ENCODE results near the gene KCNH1. TPM values are rescaled to one million over a fixed set of nuclear protein-coding genes. Genes with fewer than 3 reads are reported as not detected.

KCNH1 gene, protein sequence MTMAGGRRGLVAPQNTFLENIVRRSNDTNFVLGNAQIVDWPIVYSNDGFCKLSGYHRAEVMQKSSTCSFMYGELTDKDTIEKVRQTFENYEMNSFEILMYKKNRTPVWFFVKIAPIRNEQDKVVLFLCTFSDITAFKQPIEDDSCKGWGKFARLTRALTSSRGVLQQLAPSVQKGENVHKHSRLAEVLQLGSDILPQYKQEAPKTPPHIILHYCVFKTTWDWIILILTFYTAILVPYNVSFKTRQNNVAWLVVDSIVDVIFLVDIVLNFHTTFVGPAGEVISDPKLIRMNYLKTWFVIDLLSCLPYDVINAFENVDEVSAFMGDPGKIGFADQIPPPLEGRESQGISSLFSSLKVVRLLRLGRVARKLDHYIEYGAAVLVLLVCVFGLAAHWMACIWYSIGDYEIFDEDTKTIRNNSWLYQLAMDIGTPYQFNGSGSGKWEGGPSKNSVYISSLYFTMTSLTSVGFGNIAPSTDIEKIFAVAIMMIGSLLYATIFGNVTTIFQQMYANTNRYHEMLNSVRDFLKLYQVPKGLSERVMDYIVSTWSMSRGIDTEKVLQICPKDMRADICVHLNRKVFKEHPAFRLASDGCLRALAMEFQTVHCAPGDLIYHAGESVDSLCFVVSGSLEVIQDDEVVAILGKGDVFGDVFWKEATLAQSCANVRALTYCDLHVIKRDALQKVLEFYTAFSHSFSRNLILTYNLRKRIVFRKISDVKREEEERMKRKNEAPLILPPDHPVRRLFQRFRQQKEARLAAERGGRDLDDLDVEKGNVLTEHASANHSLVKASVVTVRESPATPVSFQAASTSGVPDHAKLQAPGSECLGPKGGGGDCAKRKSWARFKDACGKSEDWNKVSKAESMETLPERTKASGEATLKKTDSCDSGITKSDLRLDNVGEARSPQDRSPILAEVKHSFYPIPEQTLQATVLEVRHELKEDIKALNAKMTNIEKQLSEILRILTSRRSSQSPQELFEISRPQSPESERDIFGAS
- not detected in 2 replicates for total RNA-seq (2014; rRNA removed; shearing (Covaris generic))

DNA sequence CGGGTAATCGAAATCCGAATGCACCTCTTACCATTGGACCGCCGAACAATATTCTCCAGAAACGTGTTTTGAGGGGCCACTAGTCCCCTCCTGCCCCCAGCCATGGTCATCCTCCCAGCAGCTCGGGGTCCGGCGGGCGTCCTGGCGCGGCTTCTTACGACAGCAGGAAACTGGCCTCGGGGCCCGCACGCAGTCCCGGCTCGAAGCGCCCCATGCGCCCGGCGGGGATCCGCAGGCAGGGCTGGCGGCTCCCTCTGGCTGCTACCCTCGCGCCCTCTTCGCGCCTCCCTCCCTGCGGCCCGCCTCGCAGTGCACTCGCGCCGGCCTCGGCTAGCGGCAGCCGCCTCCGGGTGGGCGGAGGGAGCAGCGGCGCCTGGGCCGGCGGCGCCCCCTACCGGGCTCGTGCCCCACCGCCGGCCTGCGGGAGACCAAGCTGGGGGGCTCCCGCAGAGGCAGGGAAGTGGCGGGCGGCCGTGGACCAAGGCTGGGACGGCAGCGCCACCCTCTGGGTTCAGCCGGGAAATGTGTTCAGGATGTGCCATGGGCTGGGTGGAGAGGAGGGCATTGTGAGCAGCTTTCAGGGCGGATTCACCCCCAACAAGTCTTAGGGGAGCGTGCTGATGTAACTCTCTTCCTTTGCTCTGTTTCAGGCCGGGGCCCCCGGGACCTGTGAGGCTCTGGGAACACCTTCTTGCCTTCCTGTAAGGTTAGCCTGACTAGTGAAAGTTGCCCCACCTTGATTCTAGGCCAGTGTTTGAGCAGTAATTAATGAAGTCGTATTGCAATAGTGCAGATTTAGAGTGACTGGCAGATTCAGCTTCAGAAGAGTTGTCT lies at the start of gene KCNH1:
Gene KCNH1 (minus strand): TSS at position 313 of the 834 bp plus-strand sequence. CDS start 203 bp downstream, at position 110.
- DNase-seq (ENCODE audit: low spot score): no peak

DNA sequence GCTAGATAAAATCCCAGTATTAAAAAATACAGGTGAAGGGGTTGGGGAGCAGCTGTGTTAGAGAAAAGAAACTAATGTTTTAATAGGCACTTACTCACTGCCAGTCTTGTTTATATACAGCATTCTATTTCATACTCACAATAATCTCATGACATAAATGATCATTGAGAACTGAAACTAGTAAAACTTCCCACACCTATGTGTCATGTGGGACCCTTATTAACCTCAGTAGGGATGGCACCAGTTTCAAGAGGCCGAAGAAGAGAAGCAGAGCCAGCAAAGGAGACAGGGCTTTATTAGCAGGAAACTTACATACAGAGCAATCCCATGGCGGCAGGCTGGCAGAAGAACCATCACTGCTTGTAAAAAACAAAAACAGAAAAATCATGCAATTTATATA lies 48.8 kb upstream of the KCNH1 start:
- no peak for DNase-seq (ENCODE audit: low spot score)

- no peak for DNase-seq (ENCODE audit: low spot score)
Observed at GRCh38 chr1:211174375-211174774, 40.4 kb upstream of the KCNH1 start.

DNA sequence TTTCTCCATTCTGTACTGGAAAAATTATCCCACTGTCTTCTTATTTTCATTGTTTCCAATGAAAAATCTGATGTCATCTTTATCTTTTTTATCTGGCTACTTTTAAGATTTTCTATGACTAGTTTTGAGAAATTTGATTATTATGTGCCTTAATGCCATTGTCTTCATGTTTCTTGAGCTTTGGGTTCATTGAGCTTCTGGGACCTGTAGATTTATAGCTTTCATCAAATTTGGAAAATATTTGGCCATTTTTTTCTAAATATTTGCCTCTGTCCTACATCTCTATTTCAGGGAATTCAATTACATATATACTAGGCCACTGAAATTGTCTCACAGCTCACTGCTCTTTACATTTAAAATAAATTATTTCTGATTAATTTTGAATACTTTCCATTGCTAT lies 38.7 kb upstream of the KCNH1 start:
- no peak for DNase-seq (ENCODE audit: low spot score)

- DNase-seq (ENCODE audit: low spot score): no peak
Observed at GRCh38 chr1:211169353-211169752, 35.4 kb upstream of the KCNH1 start.

DNA sequence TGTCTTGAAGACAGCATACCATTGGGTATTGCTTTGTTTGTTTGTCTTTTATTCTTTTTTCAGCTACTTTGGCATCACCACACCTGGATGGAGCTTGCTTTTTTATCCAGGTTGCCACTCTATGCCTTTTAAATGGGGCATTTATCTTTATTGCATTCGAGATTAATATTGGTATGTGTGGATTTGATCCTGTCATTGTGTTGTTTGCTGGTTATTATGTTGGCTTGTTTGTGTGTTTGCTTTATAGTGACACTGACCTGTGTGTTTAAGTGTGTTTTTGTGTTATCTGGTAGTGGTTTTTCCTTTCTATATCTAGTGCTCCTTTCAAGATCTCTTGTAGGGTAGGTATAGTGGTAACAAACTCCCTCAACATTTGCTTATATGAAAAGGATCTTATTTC lies 24.9 kb upstream of the KCNH1 start:
- DNase-seq (ENCODE audit: low spot score): no peak

- DNase-seq (ENCODE audit: low spot score): no peak
Observed at GRCh38 chr1:211155040-211155439, 21.1 kb upstream of the KCNH1 start.

GRCh38 chr1:211153932-211154331 lies 20.0 kb upstream of the KCNH1 start:
- no peak for DNase-seq (ENCODE audit: low spot score)

GRCh38 chr1:211148366-211148765 lies 14.4 kb upstream of the KCNH1 start:
- no peak for DNase-seq (ENCODE audit: low spot score)

GRCh38 chr1:211145944-211146343 lies 12.0 kb upstream of the KCNH1 start:
- peak; percentile 34 for DNase-seq (ENCODE audit: low spot score)

DNA sequence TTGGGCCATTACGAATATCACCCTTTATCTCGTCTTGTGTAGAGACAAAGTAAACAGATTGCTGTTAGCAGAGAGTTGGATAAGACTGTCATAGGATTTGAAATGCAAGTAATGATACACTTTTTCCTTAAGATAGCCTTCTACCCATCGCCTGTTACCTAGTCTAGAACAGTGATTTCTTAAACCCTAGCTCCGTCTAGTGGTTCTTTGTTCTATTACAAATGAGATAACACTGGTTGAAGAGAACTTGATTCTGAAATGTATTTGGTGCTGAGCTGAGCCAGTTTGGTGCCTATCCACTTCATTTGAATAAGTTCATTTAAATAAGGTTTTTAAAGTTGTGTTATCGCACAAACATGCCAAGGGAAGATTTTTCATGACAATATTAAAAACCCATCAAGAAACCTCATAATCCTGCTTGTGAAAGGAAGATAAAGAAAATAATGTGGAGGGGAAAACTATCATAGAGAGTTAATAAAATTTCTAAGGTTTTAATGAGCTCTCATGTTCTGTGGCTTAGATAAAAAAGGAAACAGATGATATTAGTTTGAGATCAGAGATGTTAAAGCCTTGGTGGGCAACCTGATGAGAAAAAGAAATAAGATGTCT lies 1.5 kb upstream of the KCNH1 start:
- peak; percentile 72 for DNase-seq (ENCODE audit: low spot score)

DNA sequence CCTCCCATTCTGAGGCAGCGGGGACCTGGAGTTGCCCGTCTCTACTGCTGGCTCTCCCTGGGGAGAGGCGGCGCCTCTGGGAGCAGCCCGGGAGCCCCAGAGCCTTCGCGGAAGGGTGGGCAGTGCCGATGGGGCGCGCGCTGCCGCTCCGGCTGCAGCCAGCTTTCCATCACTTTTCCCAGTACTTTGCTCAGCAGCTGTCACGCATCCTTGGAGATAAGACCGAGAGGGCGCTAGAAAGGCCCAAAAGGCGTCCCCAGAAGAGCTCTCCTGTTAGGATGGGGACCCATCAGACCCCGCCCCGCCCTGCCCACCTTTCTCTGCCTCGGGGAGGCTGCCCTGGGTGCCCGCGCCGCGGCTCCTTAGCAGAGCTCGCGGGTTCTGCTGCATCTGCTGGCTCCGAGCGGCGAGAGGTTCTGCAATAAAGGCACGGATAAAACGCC lies 534 bp downstream of the KCNH1 start:
- no peak for DNase-seq (ENCODE audit: low spot score)

DNA sequence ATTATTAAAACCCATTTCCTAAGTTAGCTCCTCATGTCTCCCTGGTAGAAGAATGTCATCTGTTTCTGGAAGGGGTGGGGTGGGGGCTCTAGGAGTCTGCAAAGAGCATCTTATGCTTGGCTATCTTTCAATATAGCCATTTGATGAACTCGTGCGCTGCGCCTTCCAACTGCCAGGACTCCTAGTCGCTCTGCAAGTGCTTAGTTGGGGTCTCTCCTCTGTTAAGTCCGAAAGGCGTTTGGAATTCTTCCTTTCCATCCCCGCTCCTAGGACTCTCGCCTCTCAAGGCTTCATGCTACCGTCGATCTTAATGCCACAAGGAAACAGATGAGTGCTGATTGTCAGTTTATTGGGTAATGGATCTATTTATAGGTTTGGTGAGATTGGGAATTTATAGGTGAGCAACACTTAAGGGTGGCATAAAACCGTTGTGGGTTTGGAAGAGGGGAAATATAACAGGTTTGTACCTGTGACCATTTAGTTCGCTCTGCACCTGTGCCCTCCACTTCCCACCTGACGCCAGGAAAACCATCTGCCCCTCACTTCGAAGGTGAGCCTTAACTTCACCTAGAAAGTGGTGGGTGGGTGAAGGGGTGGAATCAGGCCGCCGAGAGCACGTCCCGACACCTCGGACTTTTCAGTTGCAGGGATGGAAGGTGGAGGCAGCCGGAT lies 1.1 kb downstream of the KCNH1 start:
- no peak for DNase-seq (ENCODE audit: low spot score)

DNA sequence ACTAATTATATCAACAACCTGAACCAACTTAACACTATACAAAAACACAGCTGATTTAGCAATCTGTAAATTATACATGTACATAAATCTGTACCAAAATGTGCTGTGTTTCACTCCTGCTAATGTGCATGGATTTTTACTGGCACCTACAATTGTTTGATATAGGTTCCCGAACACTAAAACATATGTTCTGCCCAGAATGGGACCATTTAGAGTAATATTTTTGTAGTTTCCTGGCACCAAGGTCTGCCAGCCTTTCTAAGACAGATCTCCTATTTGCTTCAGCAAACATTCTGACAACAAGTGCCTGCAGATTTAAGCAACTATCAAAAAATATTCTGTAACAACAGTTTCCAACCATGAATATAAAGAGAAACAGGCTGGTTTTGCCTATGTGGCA lies 4.2 kb downstream of the KCNH1 start:
- DNase-seq (ENCODE audit: low spot score): no peak

DNA sequence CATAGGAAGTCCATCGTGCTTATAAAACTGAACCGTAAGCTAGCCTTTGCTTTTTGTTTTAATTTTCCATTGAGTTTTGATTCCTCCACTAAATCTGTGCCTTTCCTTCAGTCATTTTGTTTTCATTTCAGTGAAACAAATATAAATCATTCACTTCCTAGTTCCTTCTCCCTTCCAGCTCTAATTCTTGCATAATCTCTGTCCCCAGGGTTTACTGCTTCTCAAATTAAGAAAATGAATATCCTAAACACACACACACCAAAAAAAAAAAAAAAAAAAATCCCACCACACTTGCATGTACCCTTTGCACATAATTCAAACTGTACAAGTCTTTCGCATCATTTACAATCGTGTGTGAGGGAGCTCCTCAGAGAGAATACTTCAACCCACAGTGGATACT lies 6.8 kb downstream of the KCNH1 start:
- DNase-seq (ENCODE audit: low spot score): no peak

GRCh38 chr1:211126622-211127021 lies 7.3 kb downstream of the KCNH1 start:
- no peak for DNase-seq (ENCODE audit: low spot score)

DNA sequence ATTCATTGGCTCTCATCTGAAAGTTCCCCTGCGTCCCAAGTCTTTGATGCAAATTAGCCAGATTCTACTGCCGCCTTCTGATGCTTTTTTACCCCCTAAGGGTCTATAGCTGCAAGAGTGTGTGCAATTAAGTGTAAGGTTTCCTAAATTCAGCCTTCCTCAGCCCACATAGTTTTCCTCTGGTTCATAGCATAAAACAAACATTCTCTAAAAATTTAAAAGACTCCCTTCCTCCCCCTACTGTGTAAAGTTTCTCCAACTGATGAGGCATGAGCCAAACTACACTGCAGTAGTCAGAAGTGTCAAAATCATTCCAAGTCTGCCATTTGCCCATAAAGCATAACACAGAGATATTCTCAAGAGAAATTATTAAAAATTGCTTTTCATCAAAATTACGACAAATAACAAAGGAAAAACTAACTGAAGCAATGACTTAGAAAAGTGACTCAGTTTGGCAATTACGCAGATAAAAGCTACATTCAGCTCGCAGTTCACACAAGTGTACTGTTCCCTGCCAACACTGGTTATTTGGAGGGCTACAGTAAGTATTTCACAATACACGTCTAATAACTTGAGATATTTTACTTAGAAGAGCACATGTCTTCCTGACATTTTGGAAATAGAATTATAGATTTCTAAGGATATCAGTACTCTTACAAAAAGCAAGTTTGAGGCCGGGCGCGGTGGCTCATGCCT lies 15.4 kb downstream of the KCNH1 start:
- no peak for DNase-seq (ENCODE audit: low spot score)

- DNase-seq (ENCODE audit: low spot score): no peak
Observed at GRCh38 chr1:211114446-211114845, 19.5 kb downstream of the KCNH1 start.

- DNase-seq (ENCODE audit: low spot score): no peak
Observed at GRCh38 chr1:211113566-211113965, 20.4 kb downstream of the KCNH1 start.

- DNase-seq (ENCODE audit: low spot score): no peak
Observed at GRCh38 chr1:211111351-211111750, 22.6 kb downstream of the KCNH1 start.

Measured in HT-29 (cell line).